WTC11 (cell line): ENCODE results near the gene DTX2. TPM values are rescaled to one million over a fixed set of nuclear protein-coding genes. Genes with fewer than 3 reads are reported as not detected.

Experiments
- ETV6 ChIP-seq: sonication (generic); formaldehyde crosslinking; IDR thresholded peaks from 2 replicates; pipeline ENCODE4 v1.8.1; 2022; ENCODE audit warnings: mild to moderate bottlenecking, missing genetic modification reagents
- GTF2I ChIP-seq: fragments of 250-450 bp; sonication (Bioruptor Pico); conservative IDR thresholded peaks from 2 replicates; pipeline ENCODE4 v1.4.0; 2021; ENCODE audit warnings: mild to moderate bottlenecking
- IRF2 ChIP-seq: sonication (generic); formaldehyde crosslinking; IDR thresholded peaks from 2 replicates; pipeline ENCODE4 v1.8.0; 2022; ENCODE audit warnings: low read depth, missing genetic modification reagents, borderline replicate concordance
- MYBL2 ChIP-seq: sonication (generic); formaldehyde crosslinking; IDR thresholded peaks from 2 replicates; pipeline ENCODE4 v1.8.1; 2023; ENCODE audit warnings: mild to moderate bottlenecking, moderate library complexity, missing genetic modification reagents
- SP1 ChIP-seq: sonication (generic); formaldehyde crosslinking; conservative IDR thresholded peaks from 2 replicates; pipeline ENCODE4 v1.8.1; 2022; ENCODE audit warnings: missing genetic modification reagents
- TEAD1 ChIP-seq: sonication (generic); formaldehyde crosslinking; IDR thresholded peaks from 2 replicates; pipeline ENCODE4 v1.8.0; 2022; ENCODE audit warnings: mild to moderate bottlenecking, missing genetic modification reagents
- ZNF423 ChIP-seq: fragments of 250-450 bp; sonication (Bioruptor Pico); IDR thresholded peaks from 2 replicates; pipeline ENCODE4 v2.1.2; 2022; ENCODE audit warnings: mild to moderate bottlenecking, moderate library complexity
- total RNA-seq: library from RNA; stranded (reverse); gene quantifications from 3 replicates; pipeline ENCODE4 v1.2.3, GENCODE V29; 2021
- TF ChIP-seq, protein P1 (sequence below): sonication (generic); formaldehyde crosslinking; IDR thresholded peaks from 2 replicates; pipeline ENCODE4 v1.8.1; 2023; ENCODE audit warnings: mild to moderate bottlenecking, missing genetic modification reagents, borderline replicate concordance
- TF ChIP-seq, protein P2 (sequence below): fragments of 250-450 bp; sonication (Bioruptor Pico); IDR thresholded peaks from 2 replicates; pipeline ENCODE4 v1.9.0; 2021; ENCODE audit warnings: moderate library complexity, mild to moderate bottlenecking, inconsistent platforms, borderline replicate concordance
- TF ChIP-seq, protein P3 (sequence below): fragments of 250-450 bp; sonication (Bioruptor Pico); IDR thresholded peaks from 2 replicates; pipeline ENCODE4 v1.8.0; 2021; ENCODE audit warnings: mild to moderate bottlenecking
- TF ChIP-seq, protein P4 (sequence below): sonication (generic); formaldehyde crosslinking; IDR thresholded peaks from 2 replicates; pipeline ENCODE4 v1.8.0; 2022; ENCODE audit warnings: mild to moderate bottlenecking, missing genetic modification reagents
- TF ChIP-seq, protein P5 (sequence below): sonication (generic); formaldehyde crosslinking; IDR thresholded peaks from 2 replicates; pipeline ENCODE4 v1.8.0; 2022; ENCODE audit warnings: mild to moderate bottlenecking, missing genetic modification reagents
- TF ChIP-seq, protein P6 (sequence below): sonication (generic); formaldehyde crosslinking; IDR thresholded peaks from 2 replicates; pipeline ENCODE4 v1.8.0; 2023; ENCODE audit warnings: mild to moderate bottlenecking, missing genetic modification reagents
- TF ChIP-seq, protein P7 (sequence below): fragments of 200-600 bp; IDR thresholded peaks from 2 replicates; pipeline ENCODE4 v1.8.0; 2022; ENCODE audit warnings: antibody characterized with exemption

Gene DTX2
- total RNA-seq, 1 experiment from 2014 or later = 79.2 TPM

DNA sequence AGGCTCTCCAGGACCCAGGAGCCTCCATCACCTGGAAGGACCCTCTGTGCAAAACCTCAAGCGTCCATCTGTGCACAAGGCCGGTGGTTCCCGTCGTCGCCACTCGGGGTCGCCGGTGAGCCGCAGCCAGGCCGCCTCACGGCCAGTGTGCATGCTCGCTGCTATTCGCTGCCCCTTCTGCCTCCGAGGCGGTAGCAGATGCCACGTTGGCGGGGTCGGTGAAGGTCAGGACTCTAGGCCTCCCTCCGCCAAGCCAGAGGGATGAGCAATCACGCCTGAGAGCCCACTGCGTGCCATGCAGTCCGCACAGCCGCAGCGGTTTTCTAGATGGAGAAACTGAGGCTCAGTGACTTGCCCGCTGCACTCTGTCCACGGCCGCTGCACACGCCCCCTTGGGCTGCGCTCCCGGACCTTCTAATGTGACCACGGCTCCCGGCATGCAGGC, 54.5 kb downstream of the DTX2 start (continued):
- TF ChIP-seq, protein P1, sequence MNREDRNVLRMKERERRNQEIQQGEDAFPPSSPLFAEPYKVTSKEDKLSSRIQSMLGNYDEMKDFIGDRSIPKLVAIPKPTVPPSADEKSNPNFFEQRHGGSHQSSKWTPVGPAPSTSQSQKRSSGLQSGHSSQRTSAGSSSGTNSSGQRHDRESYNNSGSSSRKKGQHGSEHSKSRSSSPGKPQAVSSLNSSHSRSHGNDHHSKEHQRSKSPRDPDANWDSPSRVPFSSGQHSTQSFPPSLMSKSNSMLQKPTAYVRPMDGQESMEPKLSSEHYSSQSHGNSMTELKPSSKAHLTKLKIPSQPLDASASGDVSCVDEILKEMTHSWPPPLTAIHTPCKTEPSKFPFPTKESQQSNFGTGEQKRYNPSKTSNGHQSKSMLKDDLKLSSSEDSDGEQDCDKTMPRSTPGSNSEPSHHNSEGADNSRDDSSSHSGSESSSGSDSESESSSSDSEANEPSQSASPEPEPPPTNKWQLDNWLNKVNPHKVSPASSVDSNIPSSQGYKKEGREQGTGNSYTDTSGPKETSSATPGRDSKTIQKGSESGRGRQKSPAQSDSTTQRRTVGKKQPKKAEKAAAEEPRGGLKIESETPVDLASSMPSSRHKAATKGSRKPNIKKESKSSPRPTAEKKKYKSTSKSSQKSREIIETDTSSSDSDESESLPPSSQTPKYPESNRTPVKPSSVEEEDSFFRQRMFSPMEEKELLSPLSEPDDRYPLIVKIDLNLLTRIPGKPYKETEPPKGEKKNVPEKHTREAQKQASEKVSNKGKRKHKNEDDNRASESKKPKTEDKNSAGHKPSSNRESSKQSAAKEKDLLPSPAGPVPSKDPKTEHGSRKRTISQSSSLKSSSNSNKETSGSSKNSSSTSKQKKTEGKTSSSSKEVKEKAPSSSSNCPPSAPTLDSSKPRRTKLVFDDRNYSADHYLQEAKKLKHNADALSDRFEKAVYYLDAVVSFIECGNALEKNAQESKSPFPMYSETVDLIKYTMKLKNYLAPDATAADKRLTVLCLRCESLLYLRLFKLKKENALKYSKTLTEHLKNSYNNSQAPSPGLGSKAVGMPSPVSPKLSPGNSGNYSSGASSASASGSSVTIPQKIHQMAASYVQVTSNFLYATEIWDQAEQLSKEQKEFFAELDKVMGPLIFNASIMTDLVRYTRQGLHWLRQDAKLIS (CRISPR knock-in tag) = no peak
- no peak for TF ChIP-seq IRF2 (CRISPR knock-in tag)
- no peak for TF ChIP-seq GTF2I (CRISPR knock-in tag)
- TF ChIP-seq, protein P2, sequence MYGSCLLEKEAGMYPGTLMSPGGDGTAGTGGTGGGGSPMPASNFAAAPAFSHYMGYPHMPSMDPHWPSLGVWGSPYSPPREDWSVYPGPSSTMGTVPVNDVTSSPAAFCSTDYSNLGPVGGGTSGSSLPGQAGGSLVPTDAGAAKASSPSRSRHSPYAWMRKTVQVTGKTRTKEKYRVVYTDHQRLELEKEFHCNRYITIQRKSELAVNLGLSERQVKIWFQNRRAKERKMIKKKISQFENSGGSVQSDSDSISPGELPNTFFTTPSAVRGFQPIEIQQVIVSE = no peak
- peak; percentile 48; the same call in 1 of the 2 replicates for TF ChIP-seq SP1
- no peak for TF ChIP-seq MYBL2 (CRISPR knock-in tag)
- no peak; the same call in 1 of the 2 replicates for TF ChIP-seq TEAD1 (CRISPR knock-in tag)
- TF ChIP-seq, protein P3, sequence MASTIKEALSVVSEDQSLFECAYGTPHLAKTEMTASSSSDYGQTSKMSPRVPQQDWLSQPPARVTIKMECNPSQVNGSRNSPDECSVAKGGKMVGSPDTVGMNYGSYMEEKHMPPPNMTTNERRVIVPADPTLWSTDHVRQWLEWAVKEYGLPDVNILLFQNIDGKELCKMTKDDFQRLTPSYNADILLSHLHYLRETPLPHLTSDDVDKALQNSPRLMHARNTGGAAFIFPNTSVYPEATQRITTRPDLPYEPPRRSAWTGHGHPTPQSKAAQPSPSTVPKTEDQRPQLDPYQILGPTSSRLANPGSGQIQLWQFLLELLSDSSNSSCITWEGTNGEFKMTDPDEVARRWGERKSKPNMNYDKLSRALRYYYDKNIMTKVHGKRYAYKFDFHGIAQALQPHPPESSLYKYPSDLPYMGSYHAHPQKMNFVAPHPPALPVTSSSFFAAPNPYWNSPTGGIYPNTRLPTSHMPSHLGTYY (CRISPR knock-in tag) = no peak
- TF ChIP-seq, protein P4, sequence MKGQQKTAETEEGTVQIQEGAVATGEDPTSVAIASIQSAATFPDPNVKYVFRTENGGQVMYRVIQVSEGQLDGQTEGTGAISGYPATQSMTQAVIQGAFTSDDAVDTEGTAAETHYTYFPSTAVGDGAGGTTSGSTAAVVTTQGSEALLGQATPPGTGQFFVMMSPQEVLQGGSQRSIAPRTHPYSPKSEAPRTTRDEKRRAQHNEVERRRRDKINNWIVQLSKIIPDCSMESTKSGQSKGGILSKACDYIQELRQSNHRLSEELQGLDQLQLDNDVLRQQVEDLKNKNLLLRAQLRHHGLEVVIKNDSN (CRISPR knock-in tag) = no peak
- TF ChIP-seq, protein P5, sequence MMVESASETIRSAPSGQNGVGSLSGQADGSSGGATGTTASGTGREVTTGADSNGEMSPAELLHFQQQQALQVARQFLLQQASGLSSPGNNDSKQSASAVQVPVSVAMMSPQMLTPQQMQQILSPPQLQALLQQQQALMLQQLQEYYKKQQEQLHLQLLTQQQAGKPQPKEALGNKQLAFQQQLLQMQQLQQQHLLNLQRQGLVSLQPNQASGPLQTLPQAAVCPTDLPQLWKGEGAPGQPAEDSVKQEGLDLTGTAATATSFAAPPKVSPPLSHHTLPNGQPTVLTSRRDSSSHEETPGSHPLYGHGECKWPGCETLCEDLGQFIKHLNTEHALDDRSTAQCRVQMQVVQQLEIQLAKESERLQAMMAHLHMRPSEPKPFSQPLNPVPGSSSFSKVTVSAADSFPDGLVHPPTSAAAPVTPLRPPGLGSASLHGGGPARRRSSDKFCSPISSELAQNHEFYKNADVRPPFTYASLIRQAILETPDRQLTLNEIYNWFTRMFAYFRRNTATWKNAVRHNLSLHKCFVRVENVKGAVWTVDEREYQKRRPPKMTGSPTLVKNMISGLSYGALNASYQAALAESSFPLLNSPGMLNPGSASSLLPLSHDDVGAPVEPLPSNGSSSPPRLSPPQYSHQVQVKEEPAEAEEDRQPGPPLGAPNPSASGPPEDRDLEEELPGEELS = 0 out of 2 replicates have a peak, but pooled peaks have one; percentile 50
- TF ChIP-seq ZNF423 (CRISPR knock-in tag) = no peak
- TF ChIP-seq, protein P6, sequence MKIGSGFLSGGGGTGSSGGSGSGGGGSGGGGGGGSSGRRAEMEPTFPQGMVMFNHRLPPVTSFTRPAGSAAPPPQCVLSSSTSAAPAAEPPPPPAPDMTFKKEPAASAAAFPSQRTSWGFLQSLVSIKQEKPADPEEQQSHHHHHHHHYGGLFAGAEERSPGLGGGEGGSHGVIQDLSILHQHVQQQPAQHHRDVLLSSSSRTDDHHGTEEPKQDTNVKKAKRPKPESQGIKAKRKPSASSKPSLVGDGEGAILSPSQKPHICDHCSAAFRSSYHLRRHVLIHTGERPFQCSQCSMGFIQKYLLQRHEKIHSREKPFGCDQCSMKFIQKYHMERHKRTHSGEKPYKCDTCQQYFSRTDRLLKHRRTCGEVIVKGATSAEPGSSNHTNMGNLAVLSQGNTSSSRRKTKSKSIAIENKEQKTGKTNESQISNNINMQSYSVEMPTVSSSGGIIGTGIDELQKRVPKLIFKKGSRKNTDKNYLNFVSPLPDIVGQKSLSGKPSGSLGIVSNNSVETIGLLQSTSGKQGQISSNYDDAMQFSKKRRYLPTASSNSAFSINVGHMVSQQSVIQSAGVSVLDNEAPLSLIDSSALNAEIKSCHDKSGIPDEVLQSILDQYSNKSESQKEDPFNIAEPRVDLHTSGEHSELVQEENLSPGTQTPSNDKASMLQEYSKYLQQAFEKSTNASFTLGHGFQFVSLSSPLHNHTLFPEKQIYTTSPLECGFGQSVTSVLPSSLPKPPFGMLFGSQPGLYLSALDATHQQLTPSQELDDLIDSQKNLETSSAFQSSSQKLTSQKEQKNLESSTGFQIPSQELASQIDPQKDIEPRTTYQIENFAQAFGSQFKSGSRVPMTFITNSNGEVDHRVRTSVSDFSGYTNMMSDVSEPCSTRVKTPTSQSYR = no peak
- no peak for TF ChIP-seq ETV6
- TF ChIP-seq, protein P7, sequence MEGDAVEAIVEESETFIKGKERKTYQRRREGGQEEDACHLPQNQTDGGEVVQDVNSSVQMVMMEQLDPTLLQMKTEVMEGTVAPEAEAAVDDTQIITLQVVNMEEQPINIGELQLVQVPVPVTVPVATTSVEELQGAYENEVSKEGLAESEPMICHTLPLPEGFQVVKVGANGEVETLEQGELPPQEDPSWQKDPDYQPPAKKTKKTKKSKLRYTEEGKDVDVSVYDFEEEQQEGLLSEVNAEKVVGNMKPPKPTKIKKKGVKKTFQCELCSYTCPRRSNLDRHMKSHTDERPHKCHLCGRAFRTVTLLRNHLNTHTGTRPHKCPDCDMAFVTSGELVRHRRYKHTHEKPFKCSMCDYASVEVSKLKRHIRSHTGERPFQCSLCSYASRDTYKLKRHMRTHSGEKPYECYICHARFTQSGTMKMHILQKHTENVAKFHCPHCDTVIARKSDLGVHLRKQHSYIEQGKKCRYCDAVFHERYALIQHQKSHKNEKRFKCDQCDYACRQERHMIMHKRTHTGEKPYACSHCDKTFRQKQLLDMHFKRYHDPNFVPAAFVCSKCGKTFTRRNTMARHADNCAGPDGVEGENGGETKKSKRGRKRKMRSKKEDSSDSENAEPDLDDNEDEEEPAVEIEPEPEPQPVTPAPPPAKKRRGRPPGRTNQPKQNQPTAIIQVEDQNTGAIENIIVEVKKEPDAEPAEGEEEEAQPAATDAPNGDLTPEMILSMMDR = peak; percentile 84
